CD8-positive, alpha-beta memory T cell (primary cell): ENCODE data around the gene NAV2. TPM values are rescaled to one million over a fixed set of nuclear protein-coding genes. Genes with fewer than 3 reads are reported as not detected.
"Not testable (repeated sequence)": the region's sequence is repeated elsewhere in the genome, so short reads cannot be mapped to it uniquely, and the experiment has no call there.

Experiments used
- CTCF ChIA-PET: fragments of 350-600 bp; sonication (Branson Sonifier 250); formaldehyde crosslinking; loops from one replicate; lab custom pipeline; 2021; ENCODE audit warnings: antibody characterized with exemption; lab: Charles Lee
- POLR2A ChIA-PET: fragments of 350-600 bp; sonication (Branson Sonifier 250); formaldehyde crosslinking; loops from one replicate; lab custom pipeline; 2021; ENCODE audit warnings: antibody characterized with exemption; lab: Charles Lee
- DNase-seq, 5 donors: peaks; one replicate each; pipeline versions ENCODE4 v3.0.0 to v3.0.0-alpha.2; 2020 to 2022; ENCODE audit warnings: mixed read lengths in 1 of 5
- H3K27ac ChIP-seq: one replicate; pipeline ENCODE4 v1.7.0; 2013; ENCODE audit warnings: low read depth, mild to moderate bottlenecking, low read length, moderate library complexity
- H3K27me3 ChIP-seq: 2 replicates; pipeline ENCODE4 v1.7.0; 2013; ENCODE audit warnings: low read length, mild to moderate bottlenecking; ENCODE audit not compliant: insufficient read depth, poor library complexity, severe bottlenecking
- H3K36me3 ChIP-seq: 2 replicates; pipeline ENCODE4 v1.7.0; 2013; ENCODE audit warnings: mild to moderate bottlenecking, low read length, moderate library complexity; ENCODE audit not compliant: insufficient read depth
- H3K4me1 ChIP-seq: 2 replicates; pipeline ENCODE4 v1.7.0; 2013; ENCODE audit warnings: mild to moderate bottlenecking, low read length, moderate library complexity; ENCODE audit not compliant: insufficient read depth
- H3K4me3 ChIP-seq: 2 replicates; pipeline ENCODE4 v1.7.0; 2013; ENCODE audit warnings: mild to moderate bottlenecking, low read length
- H3K9me3 ChIP-seq: 2 replicates; pipeline ENCODE4 v1.7.0; 2013; ENCODE audit warnings: mild to moderate bottlenecking, low read length
- H3K27ac Mint-ChIP-seq, 8 donors: one replicate each; pipeline ENCODE4 v1.8.0; 2020 to 2021; ENCODE audit warnings: mixed read lengths in 8 of 8, mild to moderate bottlenecking in 6 of 8, inconsistent platforms in 3 of 8, moderate library complexity in 3 of 8
- H3K27me3 Mint-ChIP-seq, 2 donors: one replicate each; pipeline ENCODE4 v1.8.0; 2020 to 2021; ENCODE audit warnings: mixed read lengths in 2 of 2, mild to moderate bottlenecking in 1 of 2, moderate library complexity in 1 of 2
- H3K36me3 Mint-ChIP-seq, 3 donors: one replicate each; pipeline ENCODE4 v1.8.0; 2020 to 2021; ENCODE audit warnings: mixed read lengths in 3 of 3, inconsistent platforms in 1 of 3, mild to moderate bottlenecking in 1 of 3
- H3K4me1 Mint-ChIP-seq, 3 donors: one replicate each; pipeline ENCODE4 v1.8.0; 2020 to 2021; ENCODE audit warnings: mixed read lengths in 3 of 3, inconsistent platforms in 1 of 3, mild to moderate bottlenecking in 1 of 3
- H3K4me3 Mint-ChIP-seq, 7 donors: one replicate each; pipeline ENCODE4 v1.8.0; 2020 to 2021; ENCODE audit warnings: mixed read lengths in 7 of 7, mild to moderate bottlenecking in 6 of 7, moderate library complexity in 4 of 7, inconsistent platforms in 2 of 7
- H3K9me3 Mint-ChIP-seq, 5 donors: one replicate each; pipeline ENCODE4 v1.8.0; 2020 to 2022; ENCODE audit warnings: mixed read lengths in 5 of 5, mild to moderate bottlenecking in 3 of 5, moderate library complexity in 2 of 5, inconsistent platforms in 1 of 5
- polyA plus RNA-seq: library from polyadenylated mRNA; unstranded; fragments of 300-500 nt; fragmentation: Illumina TruSeq; gene quantifications from one replicate; pipeline ENCODE4 v1.2.3, GENCODE V29; 2021
- total RNA-seq, 2 experiments: library from RNA; stranded (reverse); gene quantifications; one replicate each; pipeline ENCODE4 v1.2.3, GENCODE V29; 2021

The NAV2 gene
- total and polyA plus RNA-seq, 3 experiments from 2014 or later, result 0.42 to 1.2 (median 1.1) TPM

DNA sequence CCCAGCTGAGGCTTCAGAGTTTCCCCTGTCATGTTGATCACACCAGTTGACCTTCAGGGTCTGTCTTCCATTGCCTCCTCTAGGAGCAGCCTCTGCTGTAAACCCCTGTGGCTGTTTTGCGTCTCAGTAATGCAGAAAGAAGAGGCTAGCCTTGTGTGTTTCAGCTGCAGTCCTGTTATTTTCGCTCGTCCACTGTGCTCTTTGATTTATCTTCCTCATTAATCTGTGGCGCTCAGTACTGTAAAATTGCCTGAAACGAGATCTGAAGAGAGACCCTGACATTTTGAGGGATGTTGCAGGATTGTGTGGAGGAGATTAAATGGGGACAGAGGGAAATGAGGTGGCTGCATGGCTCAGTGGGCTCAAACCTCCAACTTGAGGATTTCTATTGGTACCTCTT, 283.9 kb downstream of the NAV2 start:
- ChIA-PET CTCF (no interaction called here), POLR2A (no interaction called here)
- Histone ChIP-seq H3K4me3 (no peak overlapping the region), H3K27me3 (no peaks in the 10 kb centered on the region), H3K9me3 (no peaks in the 10 kb centered on the region), H3K36me3 (no peaks in the 10 kb centered on the region), H3K27ac (no peak overlapping the region), H3K4me1 (no peaks in the 10 kb centered on the region)
- Mint-ChIP-seq H3K27ac (no peak overlapping the region), H3K27me3 (peaks cover 0 to 9% of the 10 kb centered on the region in 2 donors), H3K4me1 (no peaks in the 10 kb centered on the region), H3K4me3 (no peak overlapping the region), H3K9me3 (no peaks in the 10 kb centered on the region), H3K36me3 (peaks cover 0 to 8% (median 0%) of the 10 kb centered on the region in 3 donors)
- no peak for DNase-seq

DNA sequence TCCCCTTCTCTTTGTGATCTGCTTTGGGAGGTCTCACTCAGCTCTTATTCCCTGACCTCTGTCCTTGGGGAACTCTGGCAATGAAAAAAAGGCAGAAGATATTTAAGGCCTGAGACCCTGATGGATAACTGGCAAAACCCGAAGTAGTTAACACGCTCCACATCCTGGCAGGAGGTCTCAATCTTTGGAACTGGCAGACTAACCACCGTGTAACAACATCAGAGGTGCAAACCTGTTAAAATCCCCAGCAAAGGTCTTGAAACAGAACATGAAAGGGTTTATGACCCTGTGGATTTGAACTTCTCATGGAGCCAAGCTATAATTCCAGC, 287.3 kb downstream of the NAV2 start:
- Mint-ChIP-seq H3K9me3 (no peaks in the 10 kb centered on the region), H3K4me1 (no peaks in the 10 kb centered on the region), H3K4me3 (no peak overlapping the region), H3K27ac (no peak overlapping the region), H3K27me3 (peaks cover 0 to 14% of the 10 kb centered on the region in 2 donors), H3K36me3 (no peaks in the 10 kb centered on the region)
- no peak overlapping the region for H3K4me3 ChIP-seq
- H3K27me3 ChIP-seq, result no peaks in the 10 kb centered on the region
- CTCF ChIA-PET, result no interaction called here
- H3K4me1 ChIP-seq, result no peaks in the 10 kb centered on the region
- no peaks in the 10 kb centered on the region for H3K36me3 ChIP-seq
- H3K27ac ChIP-seq, result no peak overlapping the region
- no peak for DNase-seq
- H3K9me3 ChIP-seq, result no peaks in the 10 kb centered on the region
- POLR2A ChIA-PET, result no interaction called here

DNA sequence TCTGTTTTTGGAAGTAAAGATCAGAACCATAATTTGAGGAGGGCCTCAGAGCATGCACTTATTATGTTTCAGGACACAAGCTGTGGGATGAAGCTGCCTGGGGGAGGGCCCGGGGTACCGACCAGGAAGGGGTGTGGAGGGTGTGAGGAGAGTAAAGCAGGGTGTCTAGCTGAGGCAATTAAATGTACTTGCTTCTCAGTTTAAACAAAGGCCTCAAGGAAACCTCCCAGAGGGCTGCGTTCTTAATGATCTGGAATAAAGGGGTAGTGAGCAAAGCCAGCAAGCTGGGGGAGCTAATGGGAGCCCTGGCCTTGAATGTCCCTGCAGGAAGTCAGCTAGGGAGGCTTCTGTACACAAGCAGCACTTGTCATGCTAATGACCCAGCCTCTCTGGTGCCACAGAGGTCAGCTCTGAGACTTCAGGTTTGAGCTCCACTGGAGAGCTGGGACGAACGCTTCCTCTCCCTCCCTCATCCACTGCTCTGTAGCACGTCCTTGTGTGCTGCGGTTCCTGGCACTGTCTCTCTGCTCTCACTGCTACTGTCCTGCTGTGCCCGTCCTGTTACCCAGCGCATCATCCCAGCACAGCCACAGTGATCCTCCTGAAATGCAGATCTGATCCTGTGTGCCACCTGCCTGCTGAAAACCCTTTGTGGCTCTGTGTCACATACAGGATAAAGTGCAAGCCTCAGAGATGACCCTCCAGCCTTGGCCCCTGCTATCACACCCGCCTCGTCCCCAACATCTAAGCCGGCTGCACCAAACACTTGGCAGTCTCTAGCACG, 287.9 kb downstream of the NAV2 start:
- CTCF ChIA-PET, result no interaction called here
- H3K27ac ChIP-seq, result no peak overlapping the region

DNA sequence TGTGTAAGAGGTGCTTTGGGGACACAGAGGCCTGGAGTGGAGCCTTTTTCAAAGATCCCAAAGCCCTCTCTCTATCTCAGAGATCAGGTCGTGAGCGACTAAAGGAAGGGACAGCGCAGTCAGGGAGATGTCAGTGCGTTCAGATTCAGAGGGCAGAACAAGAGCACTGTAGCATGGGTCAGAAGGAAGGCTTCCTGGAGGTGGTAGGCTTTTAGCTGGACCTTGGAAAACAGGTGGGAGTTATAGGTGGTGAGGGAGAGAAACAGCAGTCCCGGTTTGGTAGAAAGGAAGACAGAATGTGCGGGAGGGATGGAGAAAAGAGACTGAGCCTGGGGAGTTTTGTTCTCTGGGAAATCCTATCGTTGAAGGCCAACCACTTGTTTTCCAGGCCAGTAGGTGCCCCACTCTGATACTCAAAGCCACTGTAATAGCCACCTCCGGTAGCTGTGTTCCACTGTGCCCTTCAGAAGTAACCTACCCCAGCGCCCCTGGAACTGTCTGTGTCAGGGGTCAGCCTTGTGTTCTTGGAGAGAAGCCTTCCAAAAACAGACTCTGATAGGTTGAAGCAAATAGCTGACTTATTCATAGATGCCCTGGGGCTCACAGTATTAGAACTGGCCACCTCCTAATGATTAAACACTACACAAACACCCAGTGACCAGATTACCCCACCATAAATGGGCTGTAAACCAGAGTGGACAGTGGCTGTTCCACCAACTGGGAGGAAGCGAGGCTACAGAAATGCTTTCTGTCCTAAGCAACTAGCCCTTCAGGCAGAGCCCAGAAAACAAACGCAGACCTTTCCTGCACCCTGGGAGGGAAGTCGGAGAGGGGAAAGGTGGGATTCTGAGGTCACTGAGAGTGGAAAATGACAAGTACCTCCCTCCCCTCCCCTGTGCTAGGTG, 289.9 kb downstream of the NAV2 start:
- H3K27ac ChIP-seq, result no peak overlapping the region
- no peaks in the 10 kb centered on the region for H3K36me3 ChIP-seq
- no peak overlapping the region for H3K4me3 Mint-ChIP-seq
- H3K4me3 ChIP-seq, result no peak overlapping the region
- DNase-seq, result no peak
- H3K9me3 ChIP-seq, result no peaks in the 10 kb centered on the region
- H3K27me3 Mint-ChIP-seq, result peaks cover 0 to 14% of the 10 kb centered on the region in 2 donors
- H3K27me3 ChIP-seq, result no peaks in the 10 kb centered on the region
- ChIA-PET CTCF (no interaction called here), POLR2A (no interaction called here)
- no peaks in the 10 kb centered on the region for H3K4me1 ChIP-seq
- H3K36me3 Mint-ChIP-seq, result no peaks in the 10 kb centered on the region
- H3K4me1 Mint-ChIP-seq, result no peaks in the 10 kb centered on the region
- no peaks in the 10 kb centered on the region for H3K9me3 Mint-ChIP-seq
- peak overlapping the region in 1 of 8 donors; percentile 81 for H3K27ac Mint-ChIP-seq

More for the DNA sequence above, 287.9 kb downstream of the NAV2 start:
- H3K4me1 Mint-ChIP-seq, result no peaks in the 10 kb centered on the region
- H3K36me3 Mint-ChIP-seq, result no peaks in the 10 kb centered on the region
- POLR2A ChIA-PET, result no interaction called here
- H3K27me3 ChIP-seq, result no peaks in the 10 kb centered on the region
- no peak overlapping the region for H3K4me3 ChIP-seq
- H3K4me3 Mint-ChIP-seq, result no peak overlapping the region
- peaks cover 0 to 14% of the 10 kb centered on the region in 2 donors for H3K27me3 Mint-ChIP-seq
- H3K9me3 ChIP-seq, result no peaks in the 10 kb centered on the region
- H3K9me3 Mint-ChIP-seq, result no peaks in the 10 kb centered on the region
- H3K4me1 ChIP-seq, result no peaks in the 10 kb centered on the region
- no peak for DNase-seq
- no peak overlapping the region for H3K27ac Mint-ChIP-seq
- no peaks in the 10 kb centered on the region for H3K36me3 ChIP-seq

DNA sequence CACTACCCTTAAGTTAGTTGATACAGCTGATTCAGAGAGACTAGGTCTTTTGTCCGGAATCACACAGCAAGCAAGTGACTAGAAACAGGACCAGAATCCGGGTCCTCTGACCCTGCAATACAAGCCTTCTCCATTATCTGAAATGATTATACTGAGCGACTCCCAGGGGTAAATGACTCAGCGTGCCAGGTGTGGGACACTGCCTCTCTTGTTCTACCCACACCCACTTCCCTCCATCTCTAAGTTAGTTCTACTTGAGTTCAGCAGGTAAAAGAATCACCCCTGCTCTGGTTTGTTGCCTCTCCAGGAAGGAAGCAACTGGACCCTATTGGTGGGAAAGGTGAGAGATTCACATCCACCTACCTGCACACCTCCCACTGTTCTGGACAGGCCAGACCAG, 290.7 kb downstream of the NAV2 start:
- H3K27me3 Mint-ChIP-seq, result peaks cover 0 to 14% of the 10 kb centered on the region in 2 donors
- no peak overlapping the region for H3K4me3 ChIP-seq
- H3K4me1 ChIP-seq, result no peaks in the 10 kb centered on the region
- H3K4me1 Mint-ChIP-seq, result no peaks in the 10 kb centered on the region
- ChIA-PET POLR2A (no interaction called here), CTCF (no interaction called here)
- H3K27me3 ChIP-seq, result no peaks in the 10 kb centered on the region
- H3K9me3 ChIP-seq, result no peaks in the 10 kb centered on the region
- no peak overlapping the region for H3K27ac ChIP-seq
- H3K36me3 ChIP-seq, result no peaks in the 10 kb centered on the region
- no peaks in the 10 kb centered on the region for H3K9me3 Mint-ChIP-seq
- no peak overlapping the region for H3K4me3 Mint-ChIP-seq
- DNase-seq, result no peak
- no peaks in the 10 kb centered on the region for H3K36me3 Mint-ChIP-seq
- H3K27ac Mint-ChIP-seq, result no peak overlapping the region

DNA sequence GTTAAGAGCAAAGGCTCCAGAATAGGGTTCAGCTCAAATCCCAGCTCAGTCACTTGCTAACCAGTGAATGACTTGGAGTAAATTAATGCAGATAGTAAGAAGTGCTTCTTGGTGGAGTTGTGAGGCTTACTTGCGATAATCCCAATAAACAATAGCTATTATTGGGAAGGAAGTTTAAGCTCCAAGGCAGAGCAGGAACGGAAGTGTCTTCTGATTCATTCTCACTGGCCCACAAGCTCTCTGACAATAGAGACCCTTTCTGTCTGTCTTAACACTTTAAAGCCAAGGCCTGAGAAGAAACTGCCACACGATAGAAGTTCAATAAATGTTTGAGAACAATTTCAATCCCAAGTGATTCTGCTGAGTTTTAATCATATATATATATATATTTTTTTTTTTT, 292.2 kb downstream of the NAV2 start:
- no peaks in the 10 kb centered on the region for H3K27me3 ChIP-seq
- H3K4me1 ChIP-seq, result no peaks in the 10 kb centered on the region
- H3K36me3 ChIP-seq, result no peaks in the 10 kb centered on the region
- H3K4me3 Mint-ChIP-seq, result no peak overlapping the region
- ChIA-PET CTCF (no interaction called here), POLR2A (no interaction called here)
- H3K36me3 Mint-ChIP-seq, result no peaks in the 10 kb centered on the region
- no peak overlapping the region for H3K27ac ChIP-seq
- no peaks in the 10 kb centered on the region for H3K9me3 ChIP-seq
- peaks cover 0 to 10% of the 10 kb centered on the region in 2 donors for H3K27me3 Mint-ChIP-seq
- H3K9me3 Mint-ChIP-seq, result no peaks in the 10 kb centered on the region
- no peak overlapping the region for H3K4me3 ChIP-seq
- H3K27ac Mint-ChIP-seq, result no peak overlapping the region
- no peaks in the 10 kb centered on the region for H3K4me1 Mint-ChIP-seq
- DNase-seq, result no peak

DNA sequence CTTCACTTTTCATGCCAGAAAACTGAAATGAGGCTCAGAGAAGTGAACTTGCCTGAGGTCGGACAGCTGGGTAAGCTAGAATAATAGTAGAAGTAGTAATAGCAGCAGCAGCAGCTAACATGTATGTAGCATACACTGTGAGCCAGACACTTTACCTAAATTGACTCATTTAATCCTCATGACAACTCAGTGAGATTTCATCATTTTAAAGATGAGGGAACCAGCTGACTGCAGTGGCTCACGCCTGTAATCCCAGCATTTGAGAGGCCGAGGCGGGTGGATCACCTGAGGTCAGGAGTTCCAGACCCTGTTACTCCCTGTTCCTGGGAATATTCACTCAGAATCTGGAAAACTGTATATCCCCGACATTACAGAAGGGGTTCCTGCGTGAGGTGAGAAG, 293.1 kb downstream of the NAV2 start:
- no peaks in the 10 kb centered on the region for H3K4me1 Mint-ChIP-seq
- Histone ChIP-seq H3K9me3 (no peaks in the 10 kb centered on the region), H3K4me3 (no peak overlapping the region), H3K4me1 (no peaks in the 10 kb centered on the region), H3K36me3 (no peaks in the 10 kb centered on the region), H3K27me3 (no peaks in the 10 kb centered on the region), H3K27ac (no peak overlapping the region)
- DNase-seq, result no peak
- H3K27me3 Mint-ChIP-seq, result peaks cover 0 to 8% of the 10 kb centered on the region in 2 donors
- H3K4me3 Mint-ChIP-seq, result no peak overlapping the region
- no peaks in the 10 kb centered on the region for H3K9me3 Mint-ChIP-seq
- no peak overlapping the region for H3K27ac Mint-ChIP-seq
- H3K36me3 Mint-ChIP-seq, result no peaks in the 10 kb centered on the region
- CTCF ChIA-PET, result no interaction called here
- POLR2A ChIA-PET, result no interaction called here

DNA sequence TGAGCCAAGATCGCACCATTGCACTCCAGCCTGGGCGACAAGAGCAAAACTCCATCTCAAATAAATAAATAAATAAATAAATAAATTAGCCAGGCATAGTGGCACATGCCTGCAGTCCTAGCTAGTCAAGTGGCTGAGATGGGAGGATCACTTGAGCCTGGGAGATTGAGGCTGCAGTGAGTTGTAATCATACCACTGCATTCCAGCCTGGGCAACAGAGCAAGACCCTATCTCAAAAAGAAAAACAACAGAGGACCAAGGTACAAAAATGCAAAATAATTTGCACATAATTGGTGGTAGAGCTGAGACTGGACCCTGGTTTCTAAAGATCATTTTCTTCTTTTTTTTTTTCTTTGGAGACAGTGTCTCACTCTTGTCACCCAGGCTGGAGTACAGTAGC, 294.0 kb downstream of the NAV2 start:
- DNase-seq, H3K4me1 Mint-ChIP-seq, H3K27ac ChIP-seq, H3K27me3 ChIP-seq, H3K36me3 Mint-ChIP-seq, H3K4me3 Mint-ChIP-seq, H3K4me1 ChIP-seq, H3K27ac Mint-ChIP-seq, POLR2A ChIA-PET, H3K9me3 ChIP-seq, H3K4me3 ChIP-seq, H3K9me3 Mint-ChIP-seq, H3K27me3 Mint-ChIP-seq, CTCF ChIA-PET, H3K36me3 ChIP-seq: not testable (repeated sequence)
